HL-60 (cell line): ENCODE measurements around the gene ADGRG1.

Experiments used
- GABPA ChIP-seq: IDR thresholded peaks from 2 replicates; pipeline ENCODE4 v1.6.1; 2012; ENCODE audit warnings: low read depth
- POLR2AphosphoS5 ChIP-seq: IDR thresholded peaks from 2 replicates; pipeline ENCODE4 v1.6.1; 2012; ENCODE audit warnings: low read depth
- SPI1 ChIP-seq: IDR thresholded peaks from 2 replicates; pipeline ENCODE4 v1.6.1; 2012; ENCODE audit warnings: low read depth, mild to moderate bottlenecking, borderline replicate concordance
- TF ChIP-seq, protein P1 (sequence below): IDR thresholded peaks from one replicate; pipeline ENCODE4 v1.5.1; 2011; ENCODE audit warnings: low read length, control low read depth, inconsistent platforms; ENCODE audit not compliant: insufficient read depth
- TF ChIP-seq, protein P2 (sequence below): IDR thresholded peaks from 2 replicates; pipeline ENCODE4 v1.6.1; 2012; ENCODE audit warnings: low read depth; ENCODE audit not compliant: insufficient replicate concordance

- TF ChIP-seq, protein P1, sequence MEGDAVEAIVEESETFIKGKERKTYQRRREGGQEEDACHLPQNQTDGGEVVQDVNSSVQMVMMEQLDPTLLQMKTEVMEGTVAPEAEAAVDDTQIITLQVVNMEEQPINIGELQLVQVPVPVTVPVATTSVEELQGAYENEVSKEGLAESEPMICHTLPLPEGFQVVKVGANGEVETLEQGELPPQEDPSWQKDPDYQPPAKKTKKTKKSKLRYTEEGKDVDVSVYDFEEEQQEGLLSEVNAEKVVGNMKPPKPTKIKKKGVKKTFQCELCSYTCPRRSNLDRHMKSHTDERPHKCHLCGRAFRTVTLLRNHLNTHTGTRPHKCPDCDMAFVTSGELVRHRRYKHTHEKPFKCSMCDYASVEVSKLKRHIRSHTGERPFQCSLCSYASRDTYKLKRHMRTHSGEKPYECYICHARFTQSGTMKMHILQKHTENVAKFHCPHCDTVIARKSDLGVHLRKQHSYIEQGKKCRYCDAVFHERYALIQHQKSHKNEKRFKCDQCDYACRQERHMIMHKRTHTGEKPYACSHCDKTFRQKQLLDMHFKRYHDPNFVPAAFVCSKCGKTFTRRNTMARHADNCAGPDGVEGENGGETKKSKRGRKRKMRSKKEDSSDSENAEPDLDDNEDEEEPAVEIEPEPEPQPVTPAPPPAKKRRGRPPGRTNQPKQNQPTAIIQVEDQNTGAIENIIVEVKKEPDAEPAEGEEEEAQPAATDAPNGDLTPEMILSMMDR: no peak
- TF ChIP-seq POLR2AphosphoS5 (no peak), GABPA (no peak), SPI1 (no peak)
- TF ChIP-seq, protein P2, sequence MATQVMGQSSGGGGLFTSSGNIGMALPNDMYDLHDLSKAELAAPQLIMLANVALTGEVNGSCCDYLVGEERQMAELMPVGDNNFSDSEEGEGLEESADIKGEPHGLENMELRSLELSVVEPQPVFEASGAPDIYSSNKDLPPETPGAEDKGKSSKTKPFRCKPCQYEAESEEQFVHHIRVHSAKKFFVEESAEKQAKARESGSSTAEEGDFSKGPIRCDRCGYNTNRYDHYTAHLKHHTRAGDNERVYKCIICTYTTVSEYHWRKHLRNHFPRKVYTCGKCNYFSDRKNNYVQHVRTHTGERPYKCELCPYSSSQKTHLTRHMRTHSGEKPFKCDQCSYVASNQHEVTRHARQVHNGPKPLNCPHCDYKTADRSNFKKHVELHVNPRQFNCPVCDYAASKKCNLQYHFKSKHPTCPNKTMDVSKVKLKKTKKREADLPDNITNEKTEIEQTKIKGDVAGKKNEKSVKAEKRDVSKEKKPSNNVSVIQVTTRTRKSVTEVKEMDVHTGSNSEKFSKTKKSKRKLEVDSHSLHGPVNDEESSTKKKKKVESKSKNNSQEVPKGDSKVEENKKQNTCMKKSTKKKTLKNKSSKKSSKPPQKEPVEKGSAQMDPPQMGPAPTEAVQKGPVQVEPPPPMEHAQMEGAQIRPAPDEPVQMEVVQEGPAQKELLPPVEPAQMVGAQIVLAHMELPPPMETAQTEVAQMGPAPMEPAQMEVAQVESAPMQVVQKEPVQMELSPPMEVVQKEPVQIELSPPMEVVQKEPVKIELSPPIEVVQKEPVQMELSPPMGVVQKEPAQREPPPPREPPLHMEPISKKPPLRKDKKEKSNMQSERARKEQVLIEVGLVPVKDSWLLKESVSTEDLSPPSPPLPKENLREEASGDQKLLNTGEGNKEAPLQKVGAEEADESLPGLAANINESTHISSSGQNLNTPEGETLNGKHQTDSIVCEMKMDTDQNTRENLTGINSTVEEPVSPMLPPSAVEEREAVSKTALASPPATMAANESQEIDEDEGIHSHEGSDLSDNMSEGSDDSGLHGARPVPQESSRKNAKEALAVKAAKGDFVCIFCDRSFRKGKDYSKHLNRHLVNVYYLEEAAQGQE: no peak
These were observed 16.7 kb upstream of the ADGRG1 start for GRCh38 chr16:57611706-57612105.
